ENCODE data around the gene AAMP. TPM values are rescaled to one million over a fixed set of nuclear protein-coding genes. Genes with fewer than 3 reads are reported as not detected.
A peak's percentile ranks its signal among the peaks of the same experiment; 100 is the strongest.

Gene AAMP
- total RNA-seq, 1 donor from 2014 or later: 79.2 TPM

GRCh38 chr2:218236829-218237228, 33.1 kb downstream of the AAMP start:
- Mint-ChIP-seq H3K36me3 (ENCODE audit: insufficient read depth) (peaks cover 35% of the 10 kb centered on the region), H3K4me3 (ENCODE audit: low read depth) (no peak overlapping the region), H3K27ac (no peak overlapping the region), H3K4me1 (ENCODE audit: low read depth) (peaks cover 16% of the 10 kb centered on the region), H3K9me3 (ENCODE audit: low read depth) (no peaks in the 10 kb centered on the region), H3K27me3 (no peaks in the 10 kb centered on the region)
- no peak for DNase-seq (ENCODE audit: low spot score, unreplicated experiment)
- TF ChIP-seq, protein P1, sequence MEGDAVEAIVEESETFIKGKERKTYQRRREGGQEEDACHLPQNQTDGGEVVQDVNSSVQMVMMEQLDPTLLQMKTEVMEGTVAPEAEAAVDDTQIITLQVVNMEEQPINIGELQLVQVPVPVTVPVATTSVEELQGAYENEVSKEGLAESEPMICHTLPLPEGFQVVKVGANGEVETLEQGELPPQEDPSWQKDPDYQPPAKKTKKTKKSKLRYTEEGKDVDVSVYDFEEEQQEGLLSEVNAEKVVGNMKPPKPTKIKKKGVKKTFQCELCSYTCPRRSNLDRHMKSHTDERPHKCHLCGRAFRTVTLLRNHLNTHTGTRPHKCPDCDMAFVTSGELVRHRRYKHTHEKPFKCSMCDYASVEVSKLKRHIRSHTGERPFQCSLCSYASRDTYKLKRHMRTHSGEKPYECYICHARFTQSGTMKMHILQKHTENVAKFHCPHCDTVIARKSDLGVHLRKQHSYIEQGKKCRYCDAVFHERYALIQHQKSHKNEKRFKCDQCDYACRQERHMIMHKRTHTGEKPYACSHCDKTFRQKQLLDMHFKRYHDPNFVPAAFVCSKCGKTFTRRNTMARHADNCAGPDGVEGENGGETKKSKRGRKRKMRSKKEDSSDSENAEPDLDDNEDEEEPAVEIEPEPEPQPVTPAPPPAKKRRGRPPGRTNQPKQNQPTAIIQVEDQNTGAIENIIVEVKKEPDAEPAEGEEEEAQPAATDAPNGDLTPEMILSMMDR (IDR thresholded peaks at IDR 0.05; ENCODE audit: unreplicated experiment): no peak

GRCh38 chr2:218235017-218235416, 34.9 kb downstream of the AAMP start:
- DNase-seq (ENCODE audit: low spot score, unreplicated experiment): no peak
- TF ChIP-seq, protein P1 (IDR thresholded peaks at IDR 0.05; ENCODE audit: unreplicated experiment): no peak
- peaks cover 22% of the 10 kb centered on the region for H3K4me1 Mint-ChIP-seq (ENCODE audit: low read depth)

DNA sequence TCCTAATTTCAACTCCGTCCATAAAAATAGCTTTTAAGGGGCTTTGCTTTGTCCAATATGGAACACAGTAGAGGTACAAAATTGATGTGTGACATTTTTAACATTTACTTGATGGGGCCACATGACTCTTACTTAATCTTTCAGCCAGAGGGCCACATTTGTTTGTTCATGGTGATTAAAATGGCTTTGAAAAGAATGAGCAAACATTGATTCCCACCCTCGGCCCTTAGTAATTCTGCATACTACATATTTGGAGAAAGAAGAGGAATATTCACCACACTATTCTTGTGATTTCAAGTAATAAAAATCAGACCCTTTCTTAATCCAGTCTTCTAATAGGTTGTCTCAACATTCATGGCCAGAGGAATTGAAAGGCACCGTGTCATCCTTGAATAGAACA, 35.4 kb downstream of the AAMP start:
- peaks cover 22% of the 10 kb centered on the region for H3K4me1 Mint-ChIP-seq (ENCODE audit: low read depth)
- peaks cover 42% of the 10 kb centered on the region for H3K36me3 Mint-ChIP-seq (ENCODE audit: insufficient read depth)
- no peak for DNase-seq (ENCODE audit: low spot score, unreplicated experiment)
- no peaks in the 10 kb centered on the region for H3K9me3 Mint-ChIP-seq (ENCODE audit: low read depth)
- H3K4me3 Mint-ChIP-seq (ENCODE audit: low read depth): no peak overlapping the region
- TF ChIP-seq, protein P1 (IDR thresholded peaks at IDR 0.05; ENCODE audit: unreplicated experiment): no peak
- H3K27me3 Mint-ChIP-seq: no peaks in the 10 kb centered on the region
- peak overlapping the region; percentile 46 for H3K27ac Mint-ChIP-seq

More at GRCh38 chr2:218235017-218235416, 34.9 kb downstream of the AAMP start:
- Mint-ChIP-seq H3K4me3 (ENCODE audit: low read depth) (no peak overlapping the region), H3K27me3 (no peaks in the 10 kb centered on the region), H3K27ac (peak overlapping the region; percentile 74), H3K9me3 (ENCODE audit: low read depth) (no peaks in the 10 kb centered on the region), H3K36me3 (ENCODE audit: insufficient read depth) (peaks cover 42% of the 10 kb centered on the region)

GRCh38 chr2:218233543-218233942, 36.4 kb downstream of the AAMP start:
- TF ChIP-seq, protein P1 (IDR thresholded peaks at IDR 0.05; ENCODE audit: unreplicated experiment): no peak
- H3K27me3 Mint-ChIP-seq: no peaks in the 10 kb centered on the region
- H3K36me3 Mint-ChIP-seq (ENCODE audit: insufficient read depth): peaks cover 38% of the 10 kb centered on the region
- no peak overlapping the region for H3K27ac Mint-ChIP-seq
- H3K4me1 Mint-ChIP-seq (ENCODE audit: low read depth): peaks cover 22% of the 10 kb centered on the region
- DNase-seq (ENCODE audit: low spot score, unreplicated experiment): no peak
- no peaks in the 10 kb centered on the region for H3K9me3 Mint-ChIP-seq (ENCODE audit: low read depth)
- no peak overlapping the region for H3K4me3 Mint-ChIP-seq (ENCODE audit: low read depth)

DNA sequence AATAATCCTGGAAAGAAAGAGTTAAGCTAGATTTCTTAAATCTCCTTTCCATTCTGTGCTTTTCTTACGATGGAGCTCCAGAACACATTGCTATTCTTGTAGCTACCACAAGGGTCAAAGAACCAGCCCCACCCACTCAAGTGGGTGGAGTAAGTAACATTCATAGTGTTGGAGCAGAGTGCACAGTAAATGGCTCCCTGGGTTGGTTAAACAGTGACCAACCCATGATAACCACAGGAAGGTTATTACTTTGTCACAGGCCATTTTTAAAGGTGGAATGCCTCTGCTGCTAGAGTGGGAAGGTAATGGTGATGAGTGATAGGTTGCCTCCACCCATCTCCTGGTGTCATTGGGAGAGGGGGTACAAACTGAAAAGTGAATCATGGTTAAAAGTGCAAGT, 39.1 kb downstream of the AAMP start:
- Mint-ChIP-seq H3K4me1 (ENCODE audit: low read depth) (peaks cover 22% of the 10 kb centered on the region), H3K9me3 (ENCODE audit: low read depth) (no peaks in the 10 kb centered on the region), H3K36me3 (ENCODE audit: insufficient read depth) (peaks cover 34% of the 10 kb centered on the region), H3K4me3 (ENCODE audit: low read depth) (no peak overlapping the region), H3K27me3 (no peaks in the 10 kb centered on the region), H3K27ac (peak overlapping the region; percentile 74)
- TF ChIP-seq, protein P1 (IDR thresholded peaks at IDR 0.05; ENCODE audit: unreplicated experiment): peak; percentile 27
- no peak for DNase-seq (ENCODE audit: low spot score, unreplicated experiment)

All from progenitor cell of endocrine pancreas (in vitro differentiated cells).